Measurements from ENCODE around the gene RANBP3L. TPM values are rescaled to one million over a fixed set of nuclear protein-coding genes. Genes with fewer than 3 reads are reported as not detected.
A peak's percentile ranks its signal among the peaks of the same experiment; 100 is the strongest.

RANBP3L gene
- total and polyA plus RNA-seq, 9 donors, result 0.17 to 3.1 (median 0.94) TPM

GRCh38 chr5:36304095-36304805 lies 2.5 kb upstream of the RANBP3L start:
- intact Hi-C loops (cut with DNase I), result loop anchor here in 2 of 4 donors (10.0 kb wide), 1 partner anchor 59 kb away; the partner anchor contains the start of gene NADK2 (in 2 of the 2)
- no peak for DNase-seq
- no peaks in the 10 kb centered on the region for H3K9me3 ChIP-seq
- no peak overlapping the region for H3K27ac ChIP-seq
- no peak for TF ChIP-seq EP300 (IDR thresholded peaks at IDR 0.05)
- TF ChIP-seq, protein P1, sequence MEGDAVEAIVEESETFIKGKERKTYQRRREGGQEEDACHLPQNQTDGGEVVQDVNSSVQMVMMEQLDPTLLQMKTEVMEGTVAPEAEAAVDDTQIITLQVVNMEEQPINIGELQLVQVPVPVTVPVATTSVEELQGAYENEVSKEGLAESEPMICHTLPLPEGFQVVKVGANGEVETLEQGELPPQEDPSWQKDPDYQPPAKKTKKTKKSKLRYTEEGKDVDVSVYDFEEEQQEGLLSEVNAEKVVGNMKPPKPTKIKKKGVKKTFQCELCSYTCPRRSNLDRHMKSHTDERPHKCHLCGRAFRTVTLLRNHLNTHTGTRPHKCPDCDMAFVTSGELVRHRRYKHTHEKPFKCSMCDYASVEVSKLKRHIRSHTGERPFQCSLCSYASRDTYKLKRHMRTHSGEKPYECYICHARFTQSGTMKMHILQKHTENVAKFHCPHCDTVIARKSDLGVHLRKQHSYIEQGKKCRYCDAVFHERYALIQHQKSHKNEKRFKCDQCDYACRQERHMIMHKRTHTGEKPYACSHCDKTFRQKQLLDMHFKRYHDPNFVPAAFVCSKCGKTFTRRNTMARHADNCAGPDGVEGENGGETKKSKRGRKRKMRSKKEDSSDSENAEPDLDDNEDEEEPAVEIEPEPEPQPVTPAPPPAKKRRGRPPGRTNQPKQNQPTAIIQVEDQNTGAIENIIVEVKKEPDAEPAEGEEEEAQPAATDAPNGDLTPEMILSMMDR (IDR thresholded peaks at IDR 0.05), result no peak
- TF ChIP-seq POLR2A (IDR thresholded peaks at IDR 0.05), result no peak
- no peaks in the 10 kb centered on the region for H3K27me3 ChIP-seq
- 76 to 87% (median 81%) methylated on average over 7 of the region's 7 CpGs for WGBS, 3 donors
- peaks cover 4% of the 10 kb centered on the region for H3K4me1 ChIP-seq (ENCODE audit: insufficient read depth)
- no peak overlapping the region for H3K4me3 ChIP-seq
- H3K36me3 ChIP-seq, result no peaks in the 10 kb centered on the region

DNA sequence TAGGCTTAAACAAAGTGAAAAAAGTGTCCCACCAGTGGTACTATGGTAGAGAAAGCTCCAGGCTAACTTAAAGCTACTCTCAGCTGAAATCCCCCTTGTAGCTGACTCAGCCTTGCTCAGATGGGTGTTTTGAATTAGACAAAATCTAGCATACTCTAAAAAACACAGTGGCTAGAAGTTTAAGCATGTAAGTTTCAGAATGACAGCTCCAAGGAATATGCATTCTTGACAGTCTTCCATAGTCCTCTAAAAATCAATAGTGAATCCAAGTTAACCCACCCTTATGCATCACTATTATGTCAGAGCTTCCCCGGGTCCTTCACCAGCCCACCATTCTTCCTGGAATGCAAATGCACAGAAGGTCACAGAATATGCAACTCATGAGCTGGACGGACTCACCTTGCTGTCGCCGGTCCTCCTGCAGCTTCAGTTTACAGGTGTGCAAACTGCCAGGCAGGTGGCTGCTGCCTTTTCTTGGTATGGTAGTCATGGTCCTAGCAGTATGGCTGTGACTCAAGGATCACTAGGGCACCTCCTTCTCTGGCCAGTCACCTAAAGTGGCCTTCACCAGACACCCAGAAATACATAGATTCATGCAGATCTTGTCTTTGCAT lies 668 bp downstream of the RANBP3L start:
- Histone ChIP-seq H3K4me3 (no peak overlapping the region), H3K4me1 (ENCODE audit: insufficient read depth) (peaks cover 4% of the 10 kb centered on the region), H3K27ac (peak overlapping the region in 1 of 2 donors; percentile 66), H3K9me3 (no peaks in the 10 kb centered on the region), H3K27me3 (no peaks in the 10 kb centered on the region), H3K36me3 (no peaks in the 10 kb centered on the region)
- TF ChIP-seq POLR2A (IDR thresholded peaks at IDR 0.05), result no peak
- TF ChIP-seq EP300 (IDR thresholded peaks at IDR 0.05), result no peak
- TF ChIP-seq, protein P1 (IDR thresholded peaks at IDR 0.05), result no peak
- WGBS, 3 donors, result 62 to 90% (median 65%) methylated on average over 4 of the region's 4 CpGs
- DNase-seq, result no peak
- intact Hi-C loops (cut with DNase I), result loop anchor here in 2 of 4 donors (10.0 kb wide), 1 partner anchor 56 kb away; the partner anchor contains the start of gene NADK2 (in 2 of the 2)

DNA sequence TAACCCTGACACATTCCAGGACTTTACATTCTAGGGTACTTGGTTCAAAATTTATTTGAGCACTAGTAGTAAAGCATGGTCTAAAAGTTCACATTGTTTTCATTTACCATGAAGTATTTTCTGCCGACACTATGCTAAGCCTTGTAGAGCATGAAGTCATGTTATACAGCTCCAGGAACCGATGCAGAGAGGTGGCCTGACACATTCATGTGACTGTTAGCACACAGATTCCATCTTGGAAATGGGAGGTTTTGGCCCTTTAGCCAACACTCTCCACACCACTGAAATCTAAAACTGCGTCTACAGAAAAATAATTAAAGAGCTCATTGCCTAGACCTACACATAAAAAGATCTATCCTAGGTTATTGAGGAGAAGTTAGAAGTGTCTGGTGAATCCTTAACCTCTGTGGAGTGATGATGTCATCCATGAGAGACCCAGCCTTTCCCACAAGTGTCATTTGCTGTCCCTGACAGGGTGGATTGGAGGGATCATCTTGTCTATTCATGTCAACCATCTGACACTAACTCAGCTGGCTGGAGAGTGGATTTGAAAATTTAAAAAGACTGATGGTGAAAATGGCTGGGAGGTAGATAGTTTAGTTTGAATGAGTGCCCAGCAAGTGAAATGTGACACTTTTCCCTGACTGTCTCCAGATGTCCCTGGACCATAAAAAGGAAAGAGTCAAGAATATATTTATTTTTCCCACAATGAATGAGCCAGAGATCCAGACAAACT lies 1.3 kb downstream of the RANBP3L start:
- WGBS, 3 donors, result 77 to 86% (median 80%) methylated on average over 3 of the region's 3 CpGs
- DNase-seq, result no peak
- no peaks in the 10 kb centered on the region for H3K27me3 ChIP-seq
- H3K27ac ChIP-seq, result peak overlapping the region in 1 of 2 donors; percentile 17
- H3K4me1 ChIP-seq (ENCODE audit: insufficient read depth), result peaks cover 4% of the 10 kb centered on the region
- TF ChIP-seq EP300 (IDR thresholded peaks at IDR 0.05), result no peak
- TF ChIP-seq, protein P1 (IDR thresholded peaks at IDR 0.05), result no peak
- TF ChIP-seq POLR2A (IDR thresholded peaks at IDR 0.05), result no peak
- intact Hi-C loops (cut with DNase I), result loop anchor here in 2 of 4 donors (10.0 kb wide), 1 partner anchor 56 kb away; the partner anchor contains the start of gene NADK2 (in 2 of the 2)
- no peaks in the 10 kb centered on the region for H3K36me3 ChIP-seq
- no peak overlapping the region for H3K4me3 ChIP-seq
- no peaks in the 10 kb centered on the region for H3K9me3 ChIP-seq

- peaks cover 4% of the 10 kb centered on the region for H3K4me1 ChIP-seq (ENCODE audit: insufficient read depth)
- no peak overlapping the region for H3K4me3 ChIP-seq
- TF ChIP-seq EP300 (IDR thresholded peaks at IDR 0.05) (no peak), POLR2A (IDR thresholded peaks at IDR 0.05) (no peak)
- TF ChIP-seq, protein P1 (IDR thresholded peaks at IDR 0.05), result no peak
- intact Hi-C loops (cut with DNase I), result no loop called here
- no peaks in the 10 kb centered on the region for H3K9me3 ChIP-seq
- no peaks in the 10 kb centered on the region for H3K36me3 ChIP-seq
- no peak for DNase-seq
- no peaks in the 10 kb centered on the region for H3K27me3 ChIP-seq
- no peak overlapping the region for H3K27ac ChIP-seq
Observed at GRCh38 chr5:36298552-36298951, 3.1 kb downstream of the RANBP3L start.
